HepG2 (cell line): ENCODE measurements around the gene XXYLT1. TPM values are rescaled to one million over a fixed set of nuclear protein-coding genes. Genes with fewer than 3 reads are reported as not detected.

ENCODE experiments used
- ATAC-seq: fragments of 200-7000 bp; cut with Tn5 transposase; 3 replicates; pipeline ENCODE4 v1.9.1; 2020; ENCODE audit warnings: mild to moderate bottlenecking, moderate library complexity
- BruUV-seq: library from RNA; stranded (reverse); fragments of 400-500 nt; replicated peaks from 2 replicates; lab custom pipeline; 2021; lab: Mats Ljungman, UMichigan
- CTCF ChIA-PET: fragments of 300-600 bp; formaldehyde crosslinking; extraction: SDS; loops from one replicate; lab custom pipeline; 2021; ENCODE audit warnings: low total read pairs, inconsistent platforms, low intra/inter-chr PET ratio; lab: Yijun Ruan, JAX
- POLR2A ChIA-PET: fragments of 350-600 bp; sonication (Branson Sonifier 250); formaldehyde crosslinking; loops from one replicate; lab custom pipeline; 2020; ENCODE audit warnings: antibody characterized with exemption, inconsistent platforms; lab: Yijun Ruan, JAX
- DNase-seq: peaks from one replicate; pipeline ENCODE4 v3.0.0-alpha.2; 2015; ENCODE audit warnings: low spot score
- FAIRE-seq: peaks from 3 replicates; lab custom pipeline; 2011; peaks lifted over from hg19 to GRCh38; lab: Jason Lieb, UNC
- H2AFZ ChIP-seq: one replicate; pipeline ENCODE4 v1.6.1; 2011; ENCODE audit warnings: low read length, inconsistent platforms
- H3K27ac ChIP-seq: fragments of 300-600 bp; 3 replicates; pipeline ENCODE4 v1.8.0; 2011; ENCODE audit warnings: mixed run types, mild to moderate bottlenecking, mixed read lengths, low read length, inconsistent platforms; ENCODE audit not compliant: insufficient read depth; ENCODE audit errors: extremely low read length
- H3K27me3 ChIP-seq, 2 experiments: fragments of 200-600 bp in 1 of 2; 2 replicates in 1 of 2; 3 replicates in 1 of 2; pipeline versions ENCODE4 v1.6.0 to v1.8.0; 2011; ENCODE audit warnings: low read length in 2 of 2, mild to moderate bottlenecking in 2 of 2, moderate library complexity in 2 of 2, inconsistent platforms in 1 of 2; ENCODE audit not compliant: insufficient read depth in 2 of 2, control insufficient read depth in 1 of 2
- H3K36me3 ChIP-seq, 2 experiments: fragments of 200-600 bp in 1 of 2; replicated peaks in 1 of 2; 2 replicates in 1 of 2; 3 replicates in 1 of 2; pipeline versions ENCODE4 v1.5.1 to v1.8.0; 2011; ENCODE audit warnings: low read length in 2 of 2, inconsistent platforms in 1 of 2; ENCODE audit not compliant: insufficient read depth in 2 of 2, control insufficient read depth in 1 of 2
- H3K4me1 ChIP-seq: 2 replicates; pipeline ENCODE4 v1.5.1; 2012; ENCODE audit warnings: low read length, inconsistent platforms; ENCODE audit not compliant: insufficient read depth
- H3K4me2 ChIP-seq: 2 replicates; pipeline ENCODE4 v1.6.0; 2011; ENCODE audit warnings: low read depth, low read length, inconsistent platforms
- H3K4me3 ChIP-seq, 3 experiments: fragments of 200-600 bp in 1 of 3; sonication (generic), shearing (Covaris generic) in 1 of 3; replicated peaks in 1 of 3; 2 replicates each; pipeline ENCODE4 v1.5.1; 2011 to 2016; ENCODE audit warnings: low read length in 3 of 3, inconsistent platforms in 2 of 3, low read depth in 2 of 3, mild to moderate bottlenecking in 2 of 3, control low read depth in 1 of 3, mixed read lengths in 1 of 3; ENCODE audit not compliant: insufficient read depth in 1 of 3
- H3K79me2 ChIP-seq: one replicate; pipeline ENCODE4 v1.6.1; 2011; ENCODE audit warnings: low read length, inconsistent platforms; ENCODE audit not compliant: insufficient read depth
- H3K9ac ChIP-seq: 2 replicates; pipeline ENCODE4 v1.6.0; 2011; ENCODE audit warnings: mild to moderate bottlenecking, low read depth, low read length, inconsistent platforms; ENCODE audit not compliant: insufficient read depth
- H3K9me3 ChIP-seq: 2 replicates; pipeline ENCODE4 v1.5.1; 2012; ENCODE audit warnings: mild to moderate bottlenecking, low read length
- H4K20me1 ChIP-seq: 2 replicates; pipeline ENCODE4 v1.6.0; 2011; ENCODE audit warnings: inconsistent platforms, mild to moderate bottlenecking, low read length, moderate library complexity; ENCODE audit not compliant: insufficient read depth
- GZF1 ChIP-seq: sonication (generic); formaldehyde crosslinking; IDR thresholded peaks from 2 replicates; pipeline ENCODE4 v1.5.1; 2020; ENCODE audit warnings: mild to moderate bottlenecking, missing genetic modification reagents
- HDAC2 ChIP-seq: sonication (generic); formaldehyde crosslinking; IDR thresholded peaks from 2 replicates; pipeline ENCODE4 v1.4.0; 2020; ENCODE audit warnings: missing genetic modification reagents
- SPEN ChIP-seq: sonication (generic); formaldehyde crosslinking; IDR thresholded peaks from 2 replicates; pipeline ENCODE4 v1.5.1; 2020; ENCODE audit warnings: low read depth, mild to moderate bottlenecking, missing genetic modification reagents
- THYN1 ChIP-seq: sonication (generic); formaldehyde crosslinking; IDR thresholded peaks from 2 replicates; pipeline ENCODE4 v1.8.1; 2023; ENCODE audit warnings: low read depth, mild to moderate bottlenecking, moderate library complexity, missing genetic modification reagents, borderline replicate concordance
- ZNF816 ChIP-seq: sonication (generic); formaldehyde crosslinking; IDR thresholded peaks from 2 replicates; pipeline ENCODE4 v1.8.0; 2022; ENCODE audit warnings: missing genetic modification reagents, mild to moderate bottlenecking, borderline replicate concordance
- WGBS: methylation state at CpG from one replicate; pipeline ENCODE4 v1.1.6; 2017; ENCODE audit warnings: low lambda C conversion rate; 5-methylcytosine and 5-hydroxymethylcytosine counted together
- in situ Hi-C: cut with HindIII; loops from 2 replicates; pipeline ENCODE4 v1.10.0; 2017; ENCODE audit warnings: low pct_unique_long_range_greater_than_20kb; ENCODE audit not compliant: extremely low pct_ligation_motif_present
- intact Hi-C: fragments of 100-400 bp; cut with micrococcal nuclease; formaldehyde crosslinking; loops from one replicate; pipeline ENCODE4 v1.10.0; 2022; ENCODE audit not compliant: unreplicated experiment
- polyA plus RNA-seq, 8 experiments: library from polyadenylated mRNA; depleted of rRNA in 3 of 8; stranded (reverse) in 7 of 8; unstranded in 1 of 8; fragments of >200 nt; fragmentation: Illumina TruSeq in 4 of 8; extraction: Trizol in 4 of 8; gene quantifications; 2 replicates each; pipeline versions ENCODE4 v1.2.1 to v1.2.3, GENCODE V29; 2011 to 2016; ENCODE audit warnings: low read depth in 4 of 8, missing spikeins in 1 of 8, mixed read lengths in 1 of 8; ENCODE audit not compliant: insufficient read depth in 1 of 8
- total RNA-seq, 5 experiments: library from RNA; depleted of rRNA; stranded (reverse); fragments of >200 nt; fragmentation: Illumina TruSeq; extraction: Trizol; gene quantifications; 2 replicates each; pipeline ENCODE4 v1.2.3, GENCODE V29; 2016; ENCODE audit warnings: low read depth in 1 of 5
- TF ChIP-seq, protein P1 (sequence below): sonication (generic); formaldehyde crosslinking; IDR thresholded peaks from 2 replicates; pipeline ENCODE4 v1.9.0; 2021; ENCODE audit warnings: missing genetic modification reagents, mild to moderate bottlenecking, borderline replicate concordance
- TF ChIP-seq, protein P2 (sequence below): sonication (generic); formaldehyde crosslinking; IDR thresholded peaks from 2 replicates; pipeline ENCODE4 v1.8.1; 2023; ENCODE audit warnings: mild to moderate bottlenecking, missing genetic modification reagents
- TF ChIP-seq, protein P3 (sequence below): sonication (generic); formaldehyde crosslinking; IDR thresholded peaks from 2 replicates; pipeline ENCODE4 v1.5.1; 2020; ENCODE audit warnings: mild to moderate bottlenecking, missing genetic modification reagents

XXYLT1 gene
- total and polyA plus RNA-seq, 2 of the 13 experiments (the other 11 are each of a cell fraction or from before 2014, with no cell fraction given) = 17.7 to 19.0 TPM

DNA sequence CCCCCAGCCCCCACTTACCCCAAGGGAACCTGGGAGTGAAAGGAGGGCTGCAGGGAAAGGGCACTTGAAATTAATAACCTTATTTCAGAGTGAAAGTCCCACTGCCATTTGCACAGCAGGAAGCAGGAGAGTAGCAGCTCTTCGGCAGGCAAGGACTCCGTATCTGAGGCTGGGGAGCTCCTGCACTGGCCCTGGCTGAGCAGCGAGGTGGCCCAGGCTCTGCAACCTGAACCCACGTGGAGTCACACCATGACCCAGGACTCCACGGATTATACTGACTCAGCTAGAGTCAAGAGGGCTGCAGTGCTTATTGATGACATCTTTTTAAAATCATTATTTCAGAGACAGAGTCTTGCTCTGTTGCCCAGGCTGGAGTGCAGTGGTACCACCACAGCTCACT lies 214.5 kb downstream of the XXYLT1 start:
- intact Hi-C loops = no loop called here
- ATAC-seq (no peak), DNase-seq (no peak), FAIRE-seq (no peak)
- H3K36me3 ChIP-seq = no peaks in the 10 kb centered on the region
- no peaks in the 10 kb centered on the region for H3K79me2 ChIP-seq
- 10% methylated on average over 2 of the region's 5 CpGs for WGBS
- H2AFZ ChIP-seq = no peak overlapping the region
- no peak overlapping the region for H3K27ac ChIP-seq
- ChIA-PET POLR2A (no interaction called here), CTCF (no interaction called here)
- H3K4me2 ChIP-seq = no peak overlapping the region; the same call in 1 of the 2 replicates
- peaks cover 4 to 19% of the 10 kb centered on the region in 2 experiments; a peak in 2 of 5 replicates for H3K27me3 ChIP-seq
- TF ChIP-seq GZF1 (no peak), HDAC2 (no peak), SPEN (CRISPR knock-in tag) (no peak), ZNF816 (CRISPR knock-in tag) (no peak), THYN1 (no peak)
- TF ChIP-seq, protein P1, sequence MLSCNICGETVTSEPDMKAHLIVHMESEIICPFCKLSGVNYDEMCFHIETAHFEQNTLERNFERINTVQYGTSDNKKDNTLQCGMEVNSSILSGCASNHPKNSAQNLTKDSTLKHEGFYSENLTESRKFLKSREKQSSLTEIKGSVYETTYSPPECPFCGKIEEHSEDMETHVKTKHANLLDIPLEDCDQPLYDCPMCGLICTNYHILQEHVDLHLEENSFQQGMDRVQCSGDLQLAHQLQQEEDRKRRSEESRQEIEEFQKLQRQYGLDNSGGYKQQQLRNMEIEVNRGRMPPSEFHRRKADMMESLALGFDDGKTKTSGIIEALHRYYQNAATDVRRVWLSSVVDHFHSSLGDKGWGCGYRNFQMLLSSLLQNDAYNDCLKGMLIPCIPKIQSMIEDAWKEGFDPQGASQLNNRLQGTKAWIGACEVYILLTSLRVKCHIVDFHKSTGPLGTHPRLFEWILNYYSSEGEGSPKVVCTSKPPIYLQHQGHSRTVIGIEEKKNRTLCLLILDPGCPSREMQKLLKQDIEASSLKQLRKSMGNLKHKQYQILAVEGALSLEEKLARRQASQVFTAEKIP (CRISPR knock-in tag) = no peak
- TF ChIP-seq, protein P2, sequence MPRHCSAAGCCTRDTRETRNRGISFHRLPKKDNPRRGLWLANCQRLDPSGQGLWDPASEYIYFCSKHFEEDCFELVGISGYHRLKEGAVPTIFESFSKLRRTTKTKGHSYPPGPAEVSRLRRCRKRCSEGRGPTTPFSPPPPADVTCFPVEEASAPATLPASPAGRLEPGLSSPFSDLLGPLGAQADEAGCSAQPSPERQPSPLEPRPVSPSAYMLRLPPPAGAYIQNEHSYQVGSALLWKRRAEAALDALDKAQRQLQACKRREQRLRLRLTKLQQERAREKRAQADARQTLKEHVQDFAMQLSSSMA = no peak
- TF ChIP-seq, protein P3, sequence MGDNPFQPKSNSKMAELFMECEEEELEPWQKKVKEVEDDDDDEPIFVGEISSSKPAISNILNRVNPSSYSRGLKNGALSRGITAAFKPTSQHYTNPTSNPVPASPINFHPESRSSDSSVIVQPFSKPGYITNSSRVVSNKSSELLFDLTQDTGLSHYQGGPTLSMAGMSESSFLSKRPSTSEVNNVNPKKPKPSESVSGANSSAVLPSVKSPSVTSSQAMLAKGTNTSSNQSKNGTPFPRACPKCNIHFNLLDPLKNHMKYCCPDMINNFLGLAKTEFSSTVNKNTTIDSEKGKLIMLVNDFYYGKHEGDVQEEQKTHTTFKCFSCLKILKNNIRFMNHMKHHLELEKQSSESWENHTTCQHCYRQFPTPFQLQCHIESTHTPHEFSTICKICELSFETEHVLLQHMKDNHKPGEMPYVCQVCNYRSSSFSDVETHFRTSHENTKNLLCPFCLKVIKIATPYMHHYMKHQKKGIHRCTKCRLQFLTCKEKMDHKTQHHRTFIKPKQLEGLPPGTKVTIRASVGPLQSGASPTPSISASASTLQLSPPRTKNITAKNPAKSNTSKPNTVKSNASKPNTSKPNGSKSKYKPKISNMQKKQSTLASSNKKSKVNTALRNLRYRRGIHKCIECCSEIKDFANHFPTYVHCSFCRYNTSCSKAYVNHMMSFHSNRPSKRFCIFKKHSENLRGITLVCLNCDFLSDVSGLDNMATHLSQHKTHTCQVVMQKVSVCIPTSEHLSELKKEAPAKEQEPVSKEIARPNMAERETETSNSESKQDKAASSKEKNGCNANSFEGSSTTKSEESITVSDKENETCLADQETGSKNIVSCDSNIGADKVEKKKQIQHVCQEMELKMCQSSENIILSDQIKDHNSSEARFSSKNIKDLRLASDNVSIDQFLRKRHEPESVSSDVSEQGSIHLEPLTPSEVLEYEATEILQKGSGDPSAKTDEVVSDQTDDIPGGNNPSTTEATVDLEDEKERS (CRISPR knock-in tag) = no peak
- no peaks in the 10 kb centered on the region for H3K9me3 ChIP-seq
- no peak overlapping the region for H3K4me3 ChIP-seq
- BruUV-seq = no TSS peak
- H3K9ac ChIP-seq = no peak overlapping the region
- in situ Hi-C loops = no loop called here
- no peaks in the 10 kb centered on the region for H4K20me1 ChIP-seq
- peaks cover 25% of the 10 kb centered on the region for H3K4me1 ChIP-seq
